Measurements from ENCODE around the gene CAPN15. TPM values are rescaled to one million over a fixed set of nuclear protein-coding genes. Genes with fewer than 3 reads are reported as not detected.

Gene CAPN15
- total RNA-seq, result 32.6 and 39.8 TPM in 2 replicates

DNA sequence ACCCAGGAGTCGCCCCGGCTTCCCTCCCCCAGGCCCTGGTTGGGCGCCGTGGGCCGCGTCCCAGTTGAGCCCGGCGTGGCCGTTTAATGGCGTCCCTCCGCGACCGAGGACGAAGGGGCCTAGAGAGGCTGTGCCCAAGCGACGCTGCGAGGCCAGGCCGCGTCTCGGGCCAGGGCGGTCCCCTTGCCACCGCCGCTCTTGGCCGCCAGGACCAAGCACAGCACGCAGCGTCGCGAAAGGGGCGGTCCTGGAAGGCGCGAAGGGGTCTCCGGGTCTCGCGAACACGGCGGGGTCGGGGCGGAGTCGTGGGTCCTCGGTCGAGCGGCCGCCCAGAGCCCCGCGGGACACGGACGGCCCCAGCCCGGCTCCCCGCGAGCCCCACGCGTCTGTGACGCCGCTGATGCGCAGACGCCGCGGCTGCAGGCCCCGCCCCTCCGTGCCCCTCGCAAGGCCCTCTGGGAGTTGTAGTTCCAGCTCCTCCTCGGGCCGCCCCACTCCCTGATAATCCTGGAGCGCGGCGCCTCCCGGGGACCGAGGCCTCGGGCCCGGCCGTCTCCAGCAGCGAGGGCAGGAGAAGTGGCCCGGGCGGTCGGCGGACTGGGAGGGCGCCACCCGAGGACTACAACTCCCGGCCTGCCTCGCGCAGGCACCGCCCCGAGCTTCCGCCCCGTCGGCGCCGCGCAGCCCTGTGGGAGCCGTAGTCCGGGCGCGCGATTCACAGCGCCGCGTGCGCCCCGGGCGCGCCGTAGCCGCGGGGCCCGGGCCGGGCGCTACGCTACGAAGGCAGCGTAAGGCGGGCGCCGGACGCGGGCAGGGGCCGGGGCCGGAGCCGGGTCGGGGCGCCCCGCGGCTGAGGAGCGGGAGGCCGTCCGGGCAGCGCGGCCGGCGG, at the start of gene CAPN15:
Gene CAPN15, plus strand, starts transcription at position 698 of the 889 bp plus-strand sequence. CDS start 19,127 bp downstream, outside the sequence.

DNA sequence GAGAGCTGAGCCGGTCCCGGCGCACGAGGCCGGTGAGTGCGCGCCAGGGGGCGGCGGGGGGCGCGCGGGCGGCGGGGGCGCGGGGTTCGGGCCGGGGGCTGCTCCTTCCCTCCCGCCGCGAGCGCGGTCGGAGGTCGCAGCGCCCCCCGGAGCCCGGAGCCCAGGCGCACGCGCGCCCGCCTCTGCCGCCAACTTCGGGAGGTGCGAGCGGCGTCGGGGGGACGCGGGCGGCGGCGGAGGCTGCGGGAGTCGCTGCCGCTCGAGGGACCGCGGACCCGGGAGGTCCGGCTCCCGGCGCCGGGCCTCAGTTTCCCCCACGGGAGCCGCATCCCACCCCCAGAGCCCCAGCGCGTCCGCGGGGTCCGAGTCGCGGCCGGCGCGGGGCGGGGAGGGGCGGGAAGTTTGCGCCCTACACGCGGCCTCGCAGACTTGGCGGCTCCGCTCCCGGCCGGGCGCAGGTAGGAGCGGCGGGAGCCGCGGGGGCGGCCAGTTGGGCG, 32.7 kb downstream of the CAPN15 start, which contains the start of gene PRR35:
Gene PRR35, plus strand, starts transcription at position 191 of the 497 bp plus-strand sequence. CDS start 2,901 bp downstream, outside the sequence.

DNA sequence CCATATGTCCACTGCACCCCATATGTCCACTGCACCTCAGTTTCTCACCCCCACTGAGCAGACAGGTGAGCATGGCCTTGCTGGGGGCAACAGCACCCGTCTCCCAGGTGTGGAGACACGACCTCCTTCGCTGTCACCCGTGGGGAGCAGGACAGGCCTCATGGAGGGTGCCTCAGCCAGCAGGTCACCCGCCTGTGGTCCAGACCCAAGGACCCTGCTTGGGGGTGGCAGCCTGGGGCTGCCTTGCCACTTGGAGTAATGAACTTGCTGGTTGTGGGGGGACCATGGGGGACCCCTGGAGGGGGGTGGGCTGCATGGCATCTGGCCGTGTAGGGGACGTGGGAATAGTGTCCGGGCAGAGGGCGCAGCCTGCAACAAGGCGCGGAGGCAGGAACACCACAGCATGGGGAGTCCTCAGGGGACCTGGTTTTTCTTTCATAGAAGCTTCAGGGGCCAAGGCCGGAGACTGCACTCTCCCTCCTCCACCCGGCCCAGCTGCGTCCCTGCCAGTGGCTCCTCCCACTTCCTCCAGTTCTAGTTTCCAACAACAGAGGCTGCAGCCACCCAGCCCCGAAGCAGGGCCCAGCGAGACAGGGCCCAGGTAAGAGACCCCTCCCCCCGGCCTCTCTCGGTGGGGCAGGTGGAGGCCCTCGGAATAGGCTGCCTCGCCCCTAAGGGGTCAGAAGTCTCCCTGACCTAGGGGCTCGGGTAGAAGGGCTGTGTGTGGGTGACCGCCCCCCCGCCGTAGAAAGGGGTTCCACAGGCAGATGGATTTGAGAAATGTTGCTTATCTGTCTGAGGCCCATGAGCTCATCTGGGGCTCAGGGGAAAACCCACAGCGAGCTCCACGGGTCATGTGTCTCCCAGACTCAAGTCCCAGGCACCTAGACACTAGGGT, 39.2 kb downstream of the CAPN15 start, which contains the start of gene NHLRC4:
Gene NHLRC4, plus strand, starts transcription at position 531 of the 898 bp plus-strand sequence. CDS start 1,043 bp downstream, outside the sequence.

DNA sequence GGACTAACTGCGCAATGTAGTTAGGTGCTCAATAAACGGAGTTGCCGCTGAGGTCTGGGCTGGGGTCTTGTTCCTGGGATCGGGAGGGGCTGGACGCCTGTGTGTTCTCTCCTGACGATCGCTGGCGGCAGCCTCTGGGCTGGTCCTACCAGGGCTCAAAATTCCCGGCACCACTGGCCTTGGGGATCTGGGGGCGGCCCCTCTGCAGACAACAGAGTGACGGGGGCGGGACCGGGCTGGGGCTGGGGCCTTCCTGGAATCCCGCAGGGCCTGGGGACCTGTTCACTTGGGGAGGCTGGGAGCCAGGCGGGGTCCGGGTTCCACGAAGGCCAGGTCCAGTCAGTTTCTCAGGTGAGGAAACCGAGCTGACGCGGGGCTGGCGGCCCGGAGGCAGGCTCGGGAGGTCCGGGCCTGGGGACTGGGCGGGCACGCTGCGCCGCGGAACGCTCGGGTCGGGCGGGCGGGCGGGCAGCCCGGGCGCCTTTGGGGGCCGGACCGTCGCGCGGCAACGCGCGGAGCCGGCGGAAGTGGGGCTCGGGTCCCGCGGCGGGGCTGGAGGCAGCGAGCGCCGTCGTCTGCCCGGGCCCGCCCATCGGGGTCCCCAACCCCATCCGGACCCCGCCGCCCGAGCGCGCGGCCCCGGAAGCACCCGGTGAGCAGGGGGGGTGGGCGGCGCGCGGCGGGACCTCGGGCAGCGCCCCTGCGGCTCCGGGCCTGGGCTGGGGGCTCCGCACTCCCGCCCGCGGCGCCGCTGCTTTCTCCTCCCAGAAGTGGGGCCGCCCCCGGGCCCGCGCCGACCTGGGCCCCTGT, 42.1 kb downstream of the CAPN15 start, which contains the start of gene PIGQ:
Gene PIGQ, plus strand, starts transcription at position 524 of the 810 bp plus-strand sequence. CDS start 4,107 bp downstream, outside the sequence.

DNA sequence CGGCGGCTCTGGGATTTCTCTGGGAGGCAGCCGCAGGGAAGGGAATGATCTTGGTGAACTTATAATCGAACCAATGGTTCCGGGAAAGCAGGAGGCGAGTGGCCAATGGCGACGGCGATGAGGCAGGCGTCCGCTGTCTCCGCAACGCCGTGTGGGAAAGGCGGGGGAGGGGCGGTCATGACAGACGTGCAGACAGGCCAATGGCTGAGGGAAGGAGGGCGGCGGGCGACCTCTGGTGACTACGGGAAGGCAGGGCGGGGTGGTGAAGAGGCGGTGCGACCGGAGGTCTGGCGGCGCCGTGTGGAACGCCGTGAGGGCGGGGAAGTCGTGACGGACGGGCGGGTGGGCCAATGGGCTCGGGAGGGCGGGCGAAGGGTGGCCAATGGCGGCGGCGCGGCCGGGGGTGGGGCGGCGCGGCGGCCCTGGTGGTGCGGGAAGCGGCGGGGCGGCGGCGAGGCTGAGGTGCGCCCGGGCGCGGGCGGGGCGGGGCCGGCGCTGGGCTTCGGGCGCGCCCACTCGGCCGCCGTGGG, 62.2 kb downstream of the CAPN15 start, which contains the start of gene RAB40C:
Gene RAB40C, plus strand, starts transcription at position 409 of the 530 bp plus-strand sequence. CDS start 226 bp downstream, outside the sequence.

Other genes with a start within 250 kb of the CAPN15 start
- not detected in 2 replicates for gene ARHGDIG, start 247.1 kb upstream of the CAPN15 start, total RNA-seq
- gene PDIA2, start 244.5 kb upstream of the CAPN15 start, total RNA-seq, result 0.17 and 0.45 TPM in 2 replicates
- gene AXIN1, start 175.0 kb upstream of the CAPN15 start, total RNA-seq, result 18.0 and 19.0 TPM in 2 replicates
- 186 and 196 TPM in 2 replicates for gene MRPL28, start 157.2 kb upstream of the CAPN15 start, total RNA-seq
- gene PGAP6, start 145.7 kb upstream of the CAPN15 start, total RNA-seq, result 41.5 and 49.5 TPM in 2 replicates
- 158 and 175 TPM in 2 replicates for gene NME4, start 130.5 kb upstream of the CAPN15 start, total RNA-seq
- gene DECR2, start 125.8 kb upstream of the CAPN15 start, total RNA-seq, result 21.5 and 24.1 TPM in 2 replicates
- 15.3 and 17.5 TPM in 2 replicates for gene RAB11FIP3, start 102.1 kb upstream of the CAPN15 start, total RNA-seq
- not detected in 2 replicates for gene PRR35, start 32.7 kb downstream of the CAPN15 start, total RNA-seq
- gene NHLRC4, start 39.3 kb downstream of the CAPN15 start, total RNA-seq, result 0.50 and 0.59 TPM in 2 replicates
- gene PIGQ, start 42.3 kb downstream of the CAPN15 start, total RNA-seq, result 29.1 and 37.9 TPM in 2 replicates
- gene RAB40C, start 62.4 kb downstream of the CAPN15 start, total RNA-seq, result 18.1 and 22.2 TPM in 2 replicates
- 0.30 and 0.50 TPM in 2 replicates for gene WFIKKN1, start 103.3 kb downstream of the CAPN15 start, total RNA-seq
- 209 and 228 TPM in 2 replicates for gene METTL26, start 108.6 kb downstream of the CAPN15 start, total RNA-seq
- gene MCRIP2, start 114.1 kb downstream of the CAPN15 start, total RNA-seq, result 21.4 and 23.2 TPM in 2 replicates
- 13.3 and 14.9 TPM in 2 replicates for gene WDR90, start 121.7 kb downstream of the CAPN15 start, total RNA-seq
- gene RHOT2, start 140.4 kb downstream of the CAPN15 start, total RNA-seq, result 56.0 and 63.4 TPM in 2 replicates
- gene RHBDL1, start 148.0 kb downstream of the CAPN15 start, total RNA-seq, result 0.50 and 1.5 TPM in 2 replicates
- 213 and 221 TPM in 2 replicates for gene STUB1, start 152.7 kb downstream of the CAPN15 start, total RNA-seq
- 58.3 and 69.4 TPM in 2 replicates for gene JMJD8, start 156.6 kb downstream of the CAPN15 start, total RNA-seq
- gene WDR24, start 162.7 kb downstream of the CAPN15 start, total RNA-seq, result 12.3 and 13.2 TPM in 2 replicates
- gene FBXL16, start 178.1 kb downstream of the CAPN15 start, total RNA-seq, result 0.17 and 0.45 TPM in 2 replicates
- 49.1 and 68.7 TPM in 2 replicates for gene METRN, start 187.4 kb downstream of the CAPN15 start, total RNA-seq
- gene ANTKMT, start 193.4 kb downstream of the CAPN15 start, total RNA-seq, result 30.3 and 33.7 TPM in 2 replicates
- 0.67 and 1.5 TPM in 2 replicates for gene CCDC78, start 198.7 kb downstream of the CAPN15 start, total RNA-seq
- 13.1 and 14.0 TPM in 2 replicates for gene HAGHL, start 199.4 kb downstream of the CAPN15 start, total RNA-seq
- 22.0 and 26.4 TPM in 2 replicates for gene CIAO3, start 213.3 kb downstream of the CAPN15 start, total RNA-seq
- under 0.01 TPM in 1 of 2 replicates, not detected in the other for gene MSLN, start 233.0 kb downstream of the CAPN15 start, total RNA-seq

Measured in bronchus fibroblast of lung (primary cell).